ENCODE measurements around the gene SIRT5.

The SIRT5 gene

GRCh38 chr6:13586603-13587542, 12.5 kb downstream of the SIRT5 start:
- no peak for DNase-seq (ENCODE audit: extremely low read depth in 1 of 2, low read depth in 1 of 2)

- DNase-seq (ENCODE audit: extremely low read depth in 1 of 2, low read depth in 1 of 2) = no peak
These were observed 15.4 kb downstream of the SIRT5 start for GRCh38 chr6:13589801-13590200.

- DNase-seq (ENCODE audit: extremely low read depth in 1 of 2, low read depth in 1 of 2) = no peak
These were observed 16.3 kb downstream of the SIRT5 start for GRCh38 chr6:13590574-13591153.

- no peak for DNase-seq (ENCODE audit: extremely low read depth in 1 of 2, low read depth in 1 of 2)
These were observed 17.0 kb downstream of the SIRT5 start for GRCh38 chr6:13591205-13591921.

- no peak for DNase-seq (ENCODE audit: extremely low read depth in 1 of 2, low read depth in 1 of 2)
These were observed 18.7 kb downstream of the SIRT5 start for GRCh38 chr6:13593103-13593502.

- no peak for DNase-seq (ENCODE audit: extremely low read depth in 1 of 2, low read depth in 1 of 2)
These were observed 19.3 kb downstream of the SIRT5 start for GRCh38 chr6:13593720-13594119.

- DNase-seq (ENCODE audit: extremely low read depth in 1 of 2, low read depth in 1 of 2) = no peak
These were observed 22.7 kb downstream of the SIRT5 start for GRCh38 chr6:13597073-13597472.

GRCh38 chr6:13600036-13600435, 25.6 kb downstream of the SIRT5 start:
- DNase-seq (ENCODE audit: extremely low read depth in 1 of 2, low read depth in 1 of 2) = no peak

GRCh38 chr6:13604135-13604534, 29.7 kb downstream of the SIRT5 start:
- DNase-seq (ENCODE audit: extremely low read depth in 1 of 2, low read depth in 1 of 2) = no peak

- no peak for DNase-seq (ENCODE audit: extremely low read depth in 1 of 2, low read depth in 1 of 2)
These were observed 30.4 kb downstream of the SIRT5 start for GRCh38 chr6:13604546-13605416.

- no peak for DNase-seq (ENCODE audit: extremely low read depth in 1 of 2, low read depth in 1 of 2)
These were observed 31.2 kb downstream of the SIRT5 start for GRCh38 chr6:13605634-13606033.

GRCh38 chr6:13611715-13612114, 37.3 kb downstream of the SIRT5 start:
- no peak for DNase-seq (ENCODE audit: extremely low read depth in 1 of 2, low read depth in 1 of 2)

- no peak for DNase-seq (ENCODE audit: extremely low read depth in 1 of 2, low read depth in 1 of 2)
These were observed 38.7 kb downstream of the SIRT5 start for GRCh38 chr6:13613029-13613594.

- peak in 1 of 2 donors; percentile 24 for DNase-seq (ENCODE audit: extremely low read depth in 1 of 2, low read depth in 1 of 2)
These were observed 39.9 kb downstream of the SIRT5 start for GRCh38 chr6:13614126-13614925.

GRCh38 chr6:13614926-13615791, 40.8 kb downstream of the SIRT5 start, which contains the start of gene NOL7:
TSS of gene NOL7 (plus strand) at chr6:13615335. CDS start at chr6:13615359, 24 bp downstream.
- peak; percentile 91 to 97 for DNase-seq (ENCODE audit: extremely low read depth in 1 of 2, low read depth in 1 of 2)

- DNase-seq (ENCODE audit: extremely low read depth in 1 of 2, low read depth in 1 of 2) = peak in 1 of 2 donors; percentile 20
These were observed 41.4 kb downstream of the SIRT5 start for GRCh38 chr6:13615792-13616120.

GRCh38 chr6:13617066-13617465, 42.7 kb downstream of the SIRT5 start:
- DNase-seq (ENCODE audit: extremely low read depth in 1 of 2, low read depth in 1 of 2) = no peak

- DNase-seq (ENCODE audit: extremely low read depth in 1 of 2, low read depth in 1 of 2) = no peak
These were observed 50.5 kb downstream of the SIRT5 start for GRCh38 chr6:13624871-13625288.

All from stimulated activated CD8-positive, alpha-beta memory T cell treated with anti-CD3 and anti-CD28 coated beads, Interleukin-7, amount 100 ng/mL, for 48 hours (primary cell).